GM12865 (cell line): ENCODE data around the gene BABAM1.

Experiments
- DNase-seq: peaks from one replicate; pipeline ENCODE4 v3.0.0; 2010; ENCODE audit warnings: low read depth
- H3K4me3 ChIP-seq: 2 replicates; pipeline ENCODE4 v1.5.1; 2011; ENCODE audit warnings: mild to moderate bottlenecking, low read depth, low read length, control low read depth
- TF ChIP-seq, protein P1 (sequence below): IDR thresholded peaks from 2 replicates; pipeline ENCODE4 v1.5.1; 2011; ENCODE audit warnings: low read length, control low read depth, low read depth, inconsistent platforms; ENCODE audit not compliant: insufficient read depth; ENCODE audit errors: missing control alignments

Gene BABAM1

DNA sequence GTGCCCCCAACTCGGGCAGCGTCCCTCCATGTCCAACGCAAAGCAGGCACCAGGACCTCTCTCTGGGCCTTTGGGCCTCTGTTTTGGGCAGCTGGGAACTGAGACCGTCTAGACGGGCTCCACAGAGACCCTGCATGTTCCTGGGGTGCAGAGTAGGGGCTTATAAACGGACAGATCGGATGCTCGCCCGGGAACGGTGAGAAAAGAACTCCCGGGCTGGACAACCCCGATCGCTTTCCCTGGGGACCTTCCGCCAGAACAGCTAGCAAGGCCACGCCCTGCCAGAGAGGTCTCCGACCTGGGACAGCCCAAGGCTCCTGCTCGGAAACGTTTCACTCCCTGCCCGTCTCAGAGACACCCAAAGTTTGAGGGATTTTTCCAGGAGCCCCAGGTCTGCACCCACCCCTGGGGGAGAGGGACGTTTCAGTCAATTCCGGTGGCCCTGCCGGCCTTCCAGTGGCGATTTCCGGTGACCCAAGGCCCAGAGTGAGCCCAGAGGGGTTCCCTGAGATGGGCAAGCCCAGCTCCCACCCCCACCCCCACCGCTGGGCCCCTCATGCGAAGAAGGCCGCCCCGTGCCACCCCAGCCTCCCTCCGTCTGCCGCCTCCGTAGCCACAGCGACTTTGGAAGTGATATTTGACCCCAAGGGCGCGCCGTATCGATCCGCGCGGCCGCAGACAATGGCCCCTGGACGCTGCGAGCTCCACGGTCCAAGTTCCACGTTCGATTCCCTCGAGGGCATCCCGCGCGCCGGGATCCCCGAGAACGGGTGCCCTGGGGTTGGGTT is 23.2 kb upstream of the BABAM1 start:
- H3K4me3 ChIP-seq, result peak overlapping the region; percentile 49
- TF ChIP-seq, protein P1, sequence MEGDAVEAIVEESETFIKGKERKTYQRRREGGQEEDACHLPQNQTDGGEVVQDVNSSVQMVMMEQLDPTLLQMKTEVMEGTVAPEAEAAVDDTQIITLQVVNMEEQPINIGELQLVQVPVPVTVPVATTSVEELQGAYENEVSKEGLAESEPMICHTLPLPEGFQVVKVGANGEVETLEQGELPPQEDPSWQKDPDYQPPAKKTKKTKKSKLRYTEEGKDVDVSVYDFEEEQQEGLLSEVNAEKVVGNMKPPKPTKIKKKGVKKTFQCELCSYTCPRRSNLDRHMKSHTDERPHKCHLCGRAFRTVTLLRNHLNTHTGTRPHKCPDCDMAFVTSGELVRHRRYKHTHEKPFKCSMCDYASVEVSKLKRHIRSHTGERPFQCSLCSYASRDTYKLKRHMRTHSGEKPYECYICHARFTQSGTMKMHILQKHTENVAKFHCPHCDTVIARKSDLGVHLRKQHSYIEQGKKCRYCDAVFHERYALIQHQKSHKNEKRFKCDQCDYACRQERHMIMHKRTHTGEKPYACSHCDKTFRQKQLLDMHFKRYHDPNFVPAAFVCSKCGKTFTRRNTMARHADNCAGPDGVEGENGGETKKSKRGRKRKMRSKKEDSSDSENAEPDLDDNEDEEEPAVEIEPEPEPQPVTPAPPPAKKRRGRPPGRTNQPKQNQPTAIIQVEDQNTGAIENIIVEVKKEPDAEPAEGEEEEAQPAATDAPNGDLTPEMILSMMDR, result no peak
- DNase-seq, result no peak

DNA sequence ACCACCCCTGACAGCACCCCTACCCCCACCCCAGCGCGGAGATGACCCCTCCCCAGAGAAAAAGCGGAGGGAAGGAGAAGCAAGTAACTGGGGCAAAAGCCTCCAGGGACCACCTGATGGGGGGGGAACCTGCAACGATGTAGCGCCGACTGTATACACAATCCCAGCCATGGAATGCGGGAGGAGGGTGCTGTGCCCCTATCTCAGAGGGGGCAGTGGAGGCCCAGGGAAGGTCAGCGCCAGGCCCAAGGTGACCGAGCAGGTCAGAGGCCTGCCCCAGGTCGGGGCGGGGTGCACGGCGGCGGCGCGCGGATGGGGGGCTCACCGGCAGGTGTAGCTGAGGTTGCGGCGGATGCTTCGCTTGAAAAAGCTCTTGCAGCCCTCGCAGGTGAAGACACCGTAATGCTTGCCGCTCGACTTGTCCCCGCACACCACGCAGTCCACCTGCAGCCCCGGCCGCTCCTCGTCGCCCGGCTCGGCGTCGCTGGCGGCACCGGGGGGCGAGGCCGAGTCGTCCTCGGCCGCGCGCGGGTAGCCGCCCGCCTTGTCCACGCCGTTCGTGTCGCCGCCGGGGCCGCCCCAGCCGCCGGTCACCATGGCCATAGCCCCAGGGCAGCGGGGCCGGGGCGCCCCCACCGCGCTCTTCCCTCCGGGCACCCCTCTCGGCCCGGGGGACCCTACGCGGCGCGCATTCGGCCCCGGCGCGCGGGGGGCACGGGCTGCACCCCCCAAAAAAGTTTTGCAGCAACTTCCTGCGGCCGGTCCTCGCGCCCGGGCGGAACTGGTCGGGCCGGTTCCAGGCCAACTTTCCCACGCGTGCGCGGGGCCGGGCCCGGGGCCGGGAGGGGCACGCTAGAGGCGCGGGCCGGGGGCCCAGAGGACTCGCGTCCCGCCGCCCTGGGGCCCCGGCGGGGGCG is 22.4 kb upstream of the BABAM1 start:
- TF ChIP-seq, protein P1, result no peak
- no peak for DNase-seq

DNA sequence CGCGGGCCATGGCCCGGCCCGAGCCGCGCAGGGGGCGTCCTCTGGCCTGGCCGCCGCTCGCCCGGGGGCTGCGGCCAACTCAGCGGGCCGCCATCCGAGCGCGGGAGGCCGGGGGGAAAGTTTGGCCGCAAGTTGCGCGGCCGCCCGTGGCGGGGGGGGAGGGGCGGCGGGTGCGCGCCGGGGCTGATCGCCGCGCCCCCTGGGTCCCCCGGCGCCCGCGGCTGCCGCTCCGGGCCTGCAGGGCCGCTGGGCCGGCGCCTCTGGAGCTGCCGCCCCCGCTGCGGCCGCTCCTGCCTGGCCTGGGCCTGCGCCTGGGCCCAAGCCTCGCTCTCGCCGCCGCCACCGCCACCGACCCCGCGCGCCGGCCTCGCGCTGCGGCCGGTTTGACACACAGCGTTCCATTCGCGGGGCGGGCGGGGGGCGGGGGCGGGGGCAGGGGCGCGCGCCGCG is 21.7 kb upstream of the BABAM1 start, which contains the start of gene NR2F6:
Gene NR2F6 (minus strand): TSS at position 385 of the 450 bp plus-strand sequence. CDS start 699 bp downstream, outside the sequence.
- peak within 1 kb of the TSS; percentile 70 for H3K4me3 ChIP-seq
- no peak for DNase-seq
- TF ChIP-seq, protein P1, result no peak

More for the DNA sequence above, 22.4 kb upstream of the BABAM1 start:
- peak overlapping the region; percentile 49 for H3K4me3 ChIP-seq

DNA sequence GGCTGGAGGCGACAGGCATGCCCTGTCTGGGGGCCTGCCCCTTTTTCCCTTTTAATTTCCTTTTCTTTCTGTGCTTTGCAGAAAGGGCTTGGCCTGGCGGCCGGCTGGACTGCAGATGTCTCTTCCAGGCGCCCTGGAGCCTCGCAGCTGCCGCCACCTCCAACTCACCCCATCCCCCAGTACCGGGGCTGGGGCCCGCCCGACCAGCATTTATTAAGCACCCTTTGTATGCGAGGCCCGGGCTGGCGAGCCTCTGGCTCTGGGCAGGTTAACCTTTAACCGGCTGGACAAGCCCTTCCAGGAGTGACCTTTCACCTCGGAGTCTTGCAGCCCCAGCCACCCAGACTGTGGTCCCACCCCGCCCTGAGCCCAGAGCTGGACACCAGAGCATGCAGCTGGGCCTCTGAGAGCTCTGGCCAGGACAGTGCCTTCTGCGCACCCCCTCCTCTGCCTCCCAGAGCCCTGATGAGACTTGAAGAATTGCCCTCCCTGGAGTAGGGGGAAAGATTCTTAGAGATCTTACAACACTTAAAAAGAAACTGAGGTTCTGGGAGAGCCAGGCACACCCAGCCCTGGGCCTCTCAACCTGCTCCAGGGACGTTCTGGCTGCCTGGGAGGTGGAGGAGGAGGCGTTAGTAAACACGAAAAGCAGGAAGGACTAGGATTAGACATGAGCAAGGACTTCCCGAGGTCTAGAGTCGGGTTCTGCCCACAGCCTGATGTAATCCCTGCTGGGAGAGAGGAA is 20.4 kb upstream of the BABAM1 start:
- TF ChIP-seq, protein P1, result no peak
- DNase-seq, result no peak
- H3K4me3 ChIP-seq, result peak overlapping the region; percentile 70

DNA sequence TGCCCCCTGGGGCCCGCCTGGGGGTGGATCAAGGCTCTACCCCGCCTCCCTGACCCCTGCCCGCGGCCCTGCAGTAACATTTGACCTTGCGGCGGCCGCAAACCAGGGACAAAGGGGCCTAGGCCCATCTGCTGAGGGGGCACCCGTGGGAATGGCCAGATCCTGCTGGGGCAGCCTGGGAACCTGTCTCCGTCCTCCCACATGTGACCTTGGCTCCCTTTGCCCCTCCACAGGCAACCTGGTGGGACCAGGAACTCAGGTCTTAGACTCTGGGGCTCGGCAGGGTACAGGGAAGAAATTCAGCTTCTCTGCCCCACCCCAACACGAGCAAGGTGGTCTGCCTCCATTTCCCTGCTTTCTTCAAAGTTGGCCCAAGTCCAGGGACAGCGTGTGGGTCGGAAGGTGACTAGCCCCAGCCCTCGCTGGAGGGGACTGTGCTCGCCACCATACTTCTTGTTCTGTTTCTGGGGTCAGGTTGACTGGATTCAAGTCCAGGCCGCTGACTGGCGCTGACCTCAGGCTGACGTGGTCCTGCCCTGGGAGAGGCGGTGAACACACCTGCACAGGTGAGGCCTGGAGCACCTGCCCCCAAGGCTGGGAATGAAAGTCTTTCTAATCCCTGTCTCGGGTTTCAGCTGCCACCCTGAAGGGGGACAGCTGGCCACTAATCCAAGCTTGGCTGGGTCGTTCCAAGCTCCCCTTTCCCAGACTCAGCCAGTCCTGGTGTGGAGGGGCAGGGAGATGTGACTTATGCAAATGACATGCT is 19.0 kb upstream of the BABAM1 start:
- TF ChIP-seq, protein P1, result no peak
- no peak for DNase-seq
- no peak overlapping the region for H3K4me3 ChIP-seq
